ENCODE data around the gene TGM1. TPM values are rescaled to one million over a fixed set of nuclear protein-coding genes. Genes with fewer than 3 reads are reported as not detected.

TGM1 gene
- polyA plus RNA-seq, 2 of the 4 experiments (the other 2 are of a cell fraction), result 0.61 to 1.3 TPM

DNA sequence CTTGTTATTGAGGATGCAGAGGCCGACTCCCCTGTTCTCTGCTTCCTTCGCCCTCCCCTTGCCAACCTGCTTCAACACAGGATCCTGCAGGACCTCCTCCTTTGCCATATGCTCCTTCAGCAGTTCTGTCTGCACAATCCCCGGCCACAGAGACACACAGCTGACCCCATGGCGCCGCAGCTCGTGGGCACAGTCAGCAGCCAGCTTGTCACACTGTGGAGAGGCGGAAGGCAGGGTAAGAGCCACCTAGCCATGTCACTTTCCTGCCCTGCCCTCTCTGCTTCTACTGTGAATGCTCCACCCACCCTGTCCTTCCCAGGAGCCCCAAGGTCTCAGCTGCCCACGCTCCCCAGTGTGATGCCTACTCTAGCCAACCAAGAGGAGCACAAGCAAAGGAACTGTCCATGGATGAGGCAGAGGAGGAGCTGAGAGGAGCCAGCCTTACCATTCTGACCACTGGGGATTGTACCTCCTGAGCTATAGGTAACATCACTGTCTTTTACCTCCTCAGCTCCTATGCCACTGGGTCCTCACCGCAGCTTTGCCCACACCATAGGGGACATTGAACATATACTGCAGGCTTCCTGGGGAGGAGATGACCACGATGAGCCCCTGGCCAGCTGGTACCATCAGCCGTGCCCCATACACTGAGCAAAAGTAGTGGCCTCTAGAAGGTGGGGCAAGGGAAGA is 29.3 kb upstream of the TGM1 start:
- no peak overlapping the region for H3K27ac ChIP-seq
- H3K4me1 ChIP-seq, result no peaks in the 10 kb centered on the region
- TF ChIP-seq FOSB (CRISPR knock-in tag; IDR thresholded peaks at IDR 0.05), result no peak
- TF ChIP-seq, protein P1, sequence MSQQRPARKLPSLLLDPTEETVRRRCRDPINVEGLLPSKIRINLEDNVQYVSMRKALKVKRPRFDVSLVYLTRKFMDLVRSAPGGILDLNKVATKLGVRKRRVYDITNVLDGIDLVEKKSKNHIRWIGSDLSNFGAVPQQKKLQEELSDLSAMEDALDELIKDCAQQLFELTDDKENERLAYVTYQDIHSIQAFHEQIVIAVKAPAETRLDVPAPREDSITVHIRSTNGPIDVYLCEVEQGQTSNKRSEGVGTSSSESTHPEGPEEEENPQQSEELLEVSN (IDR thresholded peaks at IDR 0.05; ENCODE audit: borderline replicate concordance, low read depth), result no peak
- TF ChIP-seq, protein P2, sequence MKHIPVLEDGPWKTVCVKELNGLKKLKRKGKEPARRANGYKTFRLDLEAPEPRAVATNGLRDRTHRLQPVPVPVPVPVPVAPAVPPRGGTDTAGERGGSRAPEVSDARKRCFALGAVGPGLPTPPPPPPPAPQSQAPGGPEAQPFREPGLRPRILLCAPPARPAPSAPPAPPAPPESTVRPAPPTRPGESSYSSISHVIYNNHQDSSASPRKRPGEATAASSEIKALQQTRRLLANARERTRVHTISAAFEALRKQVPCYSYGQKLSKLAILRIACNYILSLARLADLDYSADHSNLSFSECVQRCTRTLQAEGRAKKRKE (CRISPR knock-in tag; IDR thresholded peaks at IDR 0.05; ENCODE audit: low read depth), result no peak
- TF ChIP-seq ZC3H11A (IDR thresholded peaks at IDR 0.05), result no peak
- TF ChIP-seq, protein P3, sequence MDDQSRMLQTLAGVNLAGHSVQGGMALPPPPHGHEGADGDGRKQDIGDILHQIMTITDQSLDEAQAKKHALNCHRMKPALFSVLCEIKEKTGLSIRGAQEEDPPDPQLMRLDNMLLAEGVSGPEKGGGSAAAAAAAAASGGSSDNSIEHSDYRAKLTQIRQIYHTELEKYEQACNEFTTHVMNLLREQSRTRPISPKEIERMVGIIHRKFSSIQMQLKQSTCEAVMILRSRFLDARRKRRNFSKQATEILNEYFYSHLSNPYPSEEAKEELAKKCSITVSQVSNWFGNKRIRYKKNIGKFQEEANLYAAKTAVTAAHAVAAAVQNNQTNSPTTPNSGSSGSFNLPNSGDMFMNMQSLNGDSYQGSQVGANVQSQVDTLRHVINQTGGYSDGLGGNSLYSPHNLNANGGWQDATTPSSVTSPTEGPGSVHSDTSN (IDR thresholded peaks at IDR 0.05), result no peak
- no peak for TF ChIP-seq POLR2AphosphoS2 (conservative IDR thresholded peaks at IDR 0.05; ENCODE audit: low read length)
- no peak overlapping the region for H3K4me2 ChIP-seq
- H3K4me3 ChIP-seq, result no peak overlapping the region
- DNase-seq (ENCODE audit: low read depth in 1 of 2, low spot score in 1 of 2) (no peak), FAIRE-seq (no peak), ATAC-seq (no peak)
- CTCF ChIA-PET, result interaction anchor here (0.9 to 34.0 kb wide), 7 partner anchors 11 to 139 kb away, joined by 3 to 601 read pairs (median 4); partner anchors contain the start of genes CIDEB, DHRS1, LTB4R and LTB4R2
- WGBS (ENCODE audit: missing lambda C conversion rate), result 84% methylated on average over 11 of the region's 11 CpGs
- no peaks in the 10 kb centered on the region for H3K9me3 ChIP-seq
- POLR2A ChIA-PET, result no interaction called here

DNA sequence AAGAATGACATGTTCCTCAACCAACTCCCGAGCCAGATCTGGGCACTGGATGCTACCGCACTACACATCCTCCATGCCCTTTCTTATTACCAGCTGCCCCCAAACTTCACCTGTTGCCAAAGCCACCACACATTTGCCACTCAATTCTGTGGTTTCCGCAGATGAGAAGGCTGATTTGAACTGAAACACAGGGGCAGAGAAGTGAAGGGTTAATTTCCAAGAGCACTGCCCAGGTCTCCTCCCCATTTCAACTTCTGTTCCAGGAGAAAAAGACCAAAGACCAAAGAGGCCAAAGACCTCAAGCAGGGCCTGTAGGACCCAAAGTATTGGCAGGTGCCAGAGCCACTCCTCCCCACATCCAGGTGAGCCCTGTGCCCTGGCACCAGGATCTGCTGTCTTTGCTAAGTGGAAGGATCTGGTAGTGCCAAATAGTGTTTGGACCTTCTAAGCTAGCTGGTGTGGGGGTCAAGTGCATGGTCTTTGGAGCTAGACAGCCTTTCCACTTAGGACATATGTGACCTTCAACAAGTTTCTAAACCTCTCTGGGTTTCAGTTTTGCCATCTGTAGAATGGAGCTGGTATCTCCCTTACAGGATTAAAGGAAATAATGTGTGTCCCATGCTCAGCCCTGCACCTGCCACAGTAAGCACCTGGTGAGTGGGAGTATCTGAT is 28.6 kb upstream of the TGM1 start:
- ATAC-seq (no peak), FAIRE-seq (no peak), DNase-seq (ENCODE audit: low read depth in 1 of 2, low spot score in 1 of 2) (no peak)
- TF ChIP-seq NR3C1 (IDR thresholded peaks at IDR 0.05) (no peak), CBX2 (IDR thresholded peaks at IDR 0.05; ENCODE audit: borderline replicate concordance, low read depth) (no peak), FOSL2 (IDR thresholded peaks at IDR 0.05) (no peak), FOSL2 (CRISPR knock-in tag; IDR thresholded peaks at IDR 0.05) (no peak), ZC3H11A (IDR thresholded peaks at IDR 0.05) (no peak), JUNB (IDR thresholded peaks at IDR 0.05) (no peak), CBX8 (IDR thresholded peaks at IDR 0.05) (no peak), HOXB13 (CRISPR knock-in tag; IDR thresholded peaks at IDR 0.05; ENCODE audit: low read depth) (no peak), CEBPB (IDR thresholded peaks at IDR 0.05) (no peak), SMC3 (IDR thresholded peaks at IDR 0.05) (no peak), GATA3 (IDR thresholded peaks at IDR 0.05; ENCODE audit: borderline replicate concordance) (no peak), POLR2AphosphoS2 (conservative IDR thresholded peaks at IDR 0.05; ENCODE audit: low read length) (no peak), TFCP2L1 (CRISPR knock-in tag; IDR thresholded peaks at IDR 0.05) (no peak), RFX5 (IDR thresholded peaks at IDR 0.05) (no peak)
- TF ChIP-seq, protein P3 (IDR thresholded peaks at IDR 0.05), result no peak
- TF ChIP-seq, protein P4, sequence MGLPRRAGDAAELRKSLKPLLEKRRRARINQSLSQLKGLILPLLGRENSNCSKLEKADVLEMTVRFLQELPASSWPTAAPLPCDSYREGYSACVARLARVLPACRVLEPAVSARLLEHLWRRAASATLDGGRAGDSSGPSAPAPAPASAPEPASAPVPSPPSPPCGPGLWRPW (IDR thresholded peaks at IDR 0.05), result no peak
- TF ChIP-seq, protein P5, sequence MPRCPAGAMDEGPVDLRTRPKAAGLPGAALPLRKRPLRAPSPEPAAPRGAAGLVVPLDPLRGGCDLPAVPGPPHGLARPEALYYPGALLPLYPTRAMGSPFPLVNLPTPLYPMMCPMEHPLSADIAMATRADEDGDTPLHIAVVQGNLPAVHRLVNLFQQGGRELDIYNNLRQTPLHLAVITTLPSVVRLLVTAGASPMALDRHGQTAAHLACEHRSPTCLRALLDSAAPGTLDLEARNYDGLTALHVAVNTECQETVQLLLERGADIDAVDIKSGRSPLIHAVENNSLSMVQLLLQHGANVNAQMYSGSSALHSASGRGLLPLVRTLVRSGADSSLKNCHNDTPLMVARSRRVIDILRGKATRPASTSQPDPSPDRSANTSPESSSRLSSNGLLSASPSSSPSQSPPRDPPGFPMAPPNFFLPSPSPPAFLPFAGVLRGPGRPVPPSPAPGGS (IDR thresholded peaks at IDR 0.05), result no peak
- TF ChIP-seq, protein P2 (CRISPR knock-in tag; IDR thresholded peaks at IDR 0.05; ENCODE audit: low read depth), result no peak
- WGBS (ENCODE audit: missing lambda C conversion rate), result 71% methylated on average over 3 of the region's 3 CpGs
- ChIA-PET POLR2A (interaction anchor here (1.1 kb wide), 1 partner anchor 49 kb away, joined by 3 read pairs; the partner anchor contains the start of gene TINF2), CTCF (interaction anchor here (0.9 to 34.0 kb wide), 5 partner anchors 11 to 47 kb away, joined by 3 to 601 read pairs (median 4); partner anchors contain the start of genes CIDEB, DHRS1, LTB4R and LTB4R2)
- Histone ChIP-seq H3K9me3 (no peaks in the 10 kb centered on the region), H3K27ac (no peak overlapping the region), H3K4me3 (no peak overlapping the region), H3K4me1 (no peaks in the 10 kb centered on the region), H3K4me2 (no peak overlapping the region)
